HCEC 1CT (cell line): ENCODE measurements around the gene ASB2.
A peak's percentile ranks its signal among the peaks of the same experiment; 100 is the strongest.

ENCODE experiments used
- DNase-seq: peaks from one replicate; pipeline ENCODE4 v3.0.0-alpha.2; 2017

The ASB2 gene

DNA sequence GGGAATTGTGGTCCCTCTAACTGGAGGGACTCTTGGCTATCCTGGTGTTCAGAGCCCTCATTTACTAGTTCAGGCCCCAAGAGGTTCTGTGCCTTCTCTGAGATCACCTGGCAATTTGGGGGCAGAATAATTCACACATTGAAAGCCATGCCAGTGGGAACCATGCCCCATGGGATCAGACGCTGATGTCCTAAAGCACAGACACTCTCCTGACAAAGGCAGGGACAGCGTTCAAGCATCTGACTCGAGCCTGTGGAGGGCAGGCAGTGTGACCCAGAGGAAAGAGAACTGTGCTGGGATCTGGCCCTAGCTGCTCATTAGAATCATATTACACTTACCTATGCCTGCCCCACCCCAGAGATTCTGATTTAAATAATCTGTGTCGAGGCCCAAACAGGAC, 2.4 kb upstream of the ASB2 start:
- no peak for DNase-seq

DNA sequence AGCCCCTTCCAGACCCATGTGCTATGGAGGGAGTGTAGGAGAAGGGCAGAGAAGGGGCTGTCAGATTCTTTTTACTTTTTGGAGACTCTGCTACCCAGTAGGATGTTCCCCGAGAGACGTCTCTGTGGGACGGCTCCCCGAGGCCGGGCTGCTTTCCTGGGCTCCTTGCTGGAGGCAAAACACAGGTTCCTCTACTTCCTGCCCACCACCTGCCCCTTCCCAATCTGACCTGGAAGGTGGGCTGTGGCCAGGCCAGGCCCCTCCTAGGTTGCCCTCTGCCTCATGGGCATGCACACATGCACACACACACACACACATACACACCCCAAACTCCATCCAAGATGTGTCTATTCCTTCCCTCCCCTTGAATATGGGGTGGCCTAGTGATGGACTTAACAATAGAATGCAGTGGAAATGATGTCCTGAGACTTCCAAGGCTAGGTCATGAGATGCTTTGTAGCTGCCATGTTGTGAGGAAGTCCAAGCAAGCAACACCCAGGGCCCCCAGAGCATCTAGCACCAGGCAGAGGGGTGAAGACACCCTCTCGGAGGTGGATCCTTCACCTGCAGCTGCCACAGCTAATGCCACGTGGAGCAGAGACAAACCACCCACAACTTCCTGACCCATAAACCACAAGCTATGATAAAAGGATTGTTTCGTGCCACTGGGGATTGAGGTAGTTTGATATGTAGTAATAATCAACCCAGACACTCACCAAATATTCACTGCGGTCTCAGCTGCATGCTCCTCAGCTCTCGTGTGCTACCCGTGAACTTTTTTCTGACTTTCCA, 1.6 kb upstream of the ASB2 start:
- DNase-seq, result no peak

DNA sequence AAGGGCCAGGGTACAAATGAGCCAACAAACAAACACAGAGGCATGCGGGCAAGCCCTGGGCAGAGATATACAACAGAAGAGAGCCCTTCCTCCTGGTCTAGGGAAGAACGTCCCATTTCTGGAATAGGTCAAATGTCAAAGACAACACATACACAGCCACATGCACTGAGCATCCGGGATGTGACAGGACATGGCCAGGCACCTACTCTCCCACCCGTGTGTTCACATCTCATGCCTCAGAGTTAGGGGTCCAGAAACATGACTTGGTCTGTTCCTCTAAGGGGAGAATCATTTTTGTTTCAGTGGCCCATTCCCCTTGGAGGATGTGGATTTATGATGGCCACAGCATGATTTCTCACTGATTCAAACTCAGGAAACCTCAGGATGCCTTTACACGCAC, 801 bp upstream of the ASB2 start:
- no peak for DNase-seq

DNA sequence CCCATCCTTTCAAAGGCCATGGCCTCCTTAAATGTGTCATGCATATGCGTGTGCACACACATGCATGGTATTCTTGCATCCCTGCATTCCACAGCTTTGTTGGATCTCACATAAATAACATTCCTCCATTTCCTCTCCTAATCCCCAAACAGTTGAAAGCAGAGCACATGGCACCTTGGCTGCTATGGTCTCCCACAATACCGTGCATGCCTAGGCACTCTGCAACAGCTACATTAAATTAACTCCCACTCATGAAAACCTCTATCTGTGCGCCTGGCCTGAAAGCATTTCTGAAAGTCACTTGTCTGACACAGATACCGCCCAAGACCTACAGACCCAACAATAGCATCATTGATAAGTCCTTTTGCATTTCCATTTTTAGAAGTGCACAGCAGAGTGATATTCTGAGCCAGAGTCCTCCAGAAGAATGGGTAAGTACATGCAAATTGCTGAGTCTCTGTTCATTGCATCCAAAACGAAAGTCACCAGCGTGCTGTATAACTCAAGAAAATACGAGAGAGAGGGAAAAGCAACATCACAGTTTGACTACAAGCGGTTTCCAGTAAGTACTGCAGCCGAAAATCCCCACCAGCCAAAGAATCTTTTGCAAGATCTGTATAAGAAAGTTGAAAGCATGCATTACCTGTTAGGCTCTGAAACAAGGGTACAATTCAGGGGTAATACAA, 436 bp downstream of the ASB2 start:
- peak; percentile 21 for DNase-seq

DNA sequence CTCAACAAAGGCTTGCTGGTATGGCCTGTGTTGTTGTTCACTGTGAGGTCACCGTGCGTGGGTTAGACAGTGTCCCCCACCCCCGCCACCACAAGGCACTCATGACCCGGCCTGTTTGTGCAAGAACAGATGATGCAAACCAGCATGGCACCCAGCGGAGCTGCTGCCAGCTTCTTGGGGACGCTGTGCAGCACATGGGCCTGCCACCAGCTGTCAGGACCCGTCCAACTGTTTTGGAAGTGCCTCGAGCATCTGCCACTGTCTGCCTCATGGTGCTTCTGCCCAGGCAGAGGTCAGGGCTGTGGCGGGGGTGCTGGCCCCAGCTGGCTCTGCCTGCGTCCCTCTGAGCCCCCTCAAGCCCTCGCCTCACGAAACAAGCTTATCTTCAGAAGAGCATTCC, 1.5 kb downstream of the ASB2 start:
- DNase-seq, result no peak

DNA sequence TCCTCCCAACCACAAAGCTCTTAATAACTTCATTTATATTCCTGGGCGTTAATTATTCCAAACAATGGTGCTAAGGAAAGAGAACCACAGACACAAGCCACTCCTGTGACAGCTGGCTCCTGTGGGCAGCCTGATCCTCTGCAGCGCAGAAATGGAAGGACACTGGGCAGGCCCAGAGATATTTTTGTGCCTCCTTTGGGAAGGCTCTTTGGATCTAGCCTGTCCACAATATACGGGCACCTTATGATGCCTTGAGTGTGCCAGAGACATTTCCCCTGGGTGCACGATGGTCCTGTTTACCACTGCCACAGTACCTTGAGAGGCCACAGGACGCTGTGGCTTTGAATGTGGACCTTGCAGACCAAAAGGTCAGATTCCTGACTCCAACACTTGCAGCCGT, 2.1 kb downstream of the ASB2 start:
- no peak for DNase-seq

DNA sequence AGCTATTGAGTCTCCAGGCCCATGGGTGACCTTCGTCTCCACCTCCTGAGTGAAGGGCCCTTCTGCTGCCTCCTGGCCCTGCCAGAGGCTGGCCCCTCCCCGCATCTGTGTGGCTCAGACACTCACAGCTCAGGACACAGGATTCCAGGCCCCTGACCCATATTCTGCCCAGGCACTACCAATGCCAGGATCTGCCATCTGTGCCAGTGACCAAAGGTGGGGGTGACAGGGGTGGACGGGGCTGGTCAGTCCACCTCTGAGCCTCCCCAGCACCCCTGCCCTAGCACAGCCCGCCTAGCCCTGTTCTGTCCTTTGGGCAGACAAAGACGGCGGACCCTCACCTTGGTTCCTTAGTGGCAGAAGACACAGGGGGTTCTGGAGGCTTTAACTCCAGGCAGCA, 2.8 kb downstream of the ASB2 start:
- DNase-seq, result no peak

DNA sequence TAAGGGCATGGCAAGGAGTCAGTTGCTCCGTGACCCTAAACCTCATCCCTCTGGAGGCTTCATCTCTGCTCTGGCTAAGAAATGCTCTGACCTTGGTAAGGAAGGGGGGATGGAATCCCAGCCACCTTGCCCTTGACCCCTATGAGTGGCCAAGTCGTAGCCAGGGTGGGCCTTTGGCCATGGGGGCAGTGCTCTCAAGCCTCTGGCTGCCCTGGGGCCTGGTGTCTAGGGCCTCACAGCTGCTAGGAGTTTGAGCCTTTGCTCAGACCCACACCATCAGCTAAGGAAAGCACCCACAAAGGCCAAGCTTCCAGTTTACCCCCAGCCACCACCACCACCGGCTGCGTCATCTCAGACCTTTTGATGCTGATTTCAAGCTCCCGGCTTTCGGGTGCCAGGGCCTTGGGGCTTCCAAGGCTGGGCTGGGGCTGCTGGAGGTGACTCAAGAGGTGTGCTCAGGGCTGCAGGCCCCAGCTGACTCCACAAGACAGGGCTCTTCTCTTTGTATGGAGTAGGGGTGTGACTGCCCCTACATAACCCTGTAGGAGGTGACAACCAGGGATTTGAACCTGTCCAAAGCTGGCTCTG, 3.7 kb downstream of the ASB2 start:
- no peak for DNase-seq

DNA sequence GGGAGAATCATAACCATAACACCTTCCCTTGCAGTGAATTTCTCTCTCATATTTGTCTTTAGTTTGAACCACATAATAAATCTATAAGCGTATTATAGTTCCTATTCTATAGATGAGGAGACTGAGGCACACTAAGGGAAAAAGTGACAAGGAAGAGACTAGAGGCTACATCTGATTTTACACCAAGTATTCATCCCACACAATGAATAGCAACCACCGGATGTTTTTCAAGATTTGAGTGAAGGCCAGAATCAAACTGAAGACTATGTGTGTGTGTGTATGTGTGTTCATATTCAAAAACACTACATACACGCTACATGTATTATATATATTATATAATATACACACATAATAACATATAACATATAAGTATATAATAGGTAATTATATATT, 4.7 kb downstream of the ASB2 start:
- DNase-seq, result no peak

DNA sequence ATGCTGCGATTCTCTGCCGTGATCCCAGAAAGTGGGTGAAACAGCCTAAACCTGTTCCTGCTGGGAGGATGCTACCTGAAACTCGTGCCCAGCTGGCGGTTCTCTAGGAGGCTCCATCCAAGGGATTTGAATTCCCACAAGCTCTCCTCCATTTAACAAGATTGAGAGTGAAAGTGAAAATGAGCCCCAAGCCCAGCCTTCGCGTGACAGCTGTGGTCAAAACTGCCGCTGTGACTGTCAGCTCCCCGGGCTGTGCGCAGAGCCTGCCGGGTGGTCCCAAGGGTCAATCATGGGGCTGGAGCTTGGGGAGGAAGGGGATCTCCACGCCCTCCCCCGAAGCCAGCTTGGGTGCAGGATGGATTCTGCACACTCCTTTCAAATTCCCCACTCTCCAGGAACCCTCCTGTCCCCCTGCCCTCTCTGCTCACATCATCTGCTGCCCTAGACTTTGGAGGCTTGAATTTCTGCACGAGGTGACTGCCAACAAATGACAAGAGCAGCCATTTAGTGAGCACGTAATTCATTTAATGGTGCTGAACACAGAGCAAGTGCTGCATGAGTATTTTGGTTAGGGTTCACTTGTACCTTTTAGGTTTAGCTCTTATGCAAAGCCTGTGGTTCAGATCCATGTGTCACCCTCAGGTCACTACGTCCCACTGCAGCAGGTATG, 5.3 kb downstream of the ASB2 start:
- DNase-seq, result no peak

DNA sequence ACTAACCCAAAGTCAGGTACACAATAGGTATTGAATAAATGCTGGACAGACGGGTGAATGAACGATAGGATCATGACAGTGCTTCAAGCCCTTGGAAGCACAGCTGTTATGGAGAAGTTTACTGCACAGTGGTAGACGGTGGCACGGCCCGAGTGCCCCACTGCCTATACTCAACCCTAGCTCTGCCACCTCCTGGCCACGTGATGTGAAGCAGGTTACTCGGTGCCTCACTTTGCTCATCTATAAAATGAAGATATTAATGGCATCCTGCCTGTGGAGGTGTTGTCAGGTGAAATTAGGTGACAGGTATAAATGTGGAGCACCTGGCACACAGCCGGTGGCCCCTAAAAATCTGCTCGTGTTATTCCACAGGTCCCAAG, 5.8 kb downstream of the ASB2 start:
- no peak for DNase-seq

DNA sequence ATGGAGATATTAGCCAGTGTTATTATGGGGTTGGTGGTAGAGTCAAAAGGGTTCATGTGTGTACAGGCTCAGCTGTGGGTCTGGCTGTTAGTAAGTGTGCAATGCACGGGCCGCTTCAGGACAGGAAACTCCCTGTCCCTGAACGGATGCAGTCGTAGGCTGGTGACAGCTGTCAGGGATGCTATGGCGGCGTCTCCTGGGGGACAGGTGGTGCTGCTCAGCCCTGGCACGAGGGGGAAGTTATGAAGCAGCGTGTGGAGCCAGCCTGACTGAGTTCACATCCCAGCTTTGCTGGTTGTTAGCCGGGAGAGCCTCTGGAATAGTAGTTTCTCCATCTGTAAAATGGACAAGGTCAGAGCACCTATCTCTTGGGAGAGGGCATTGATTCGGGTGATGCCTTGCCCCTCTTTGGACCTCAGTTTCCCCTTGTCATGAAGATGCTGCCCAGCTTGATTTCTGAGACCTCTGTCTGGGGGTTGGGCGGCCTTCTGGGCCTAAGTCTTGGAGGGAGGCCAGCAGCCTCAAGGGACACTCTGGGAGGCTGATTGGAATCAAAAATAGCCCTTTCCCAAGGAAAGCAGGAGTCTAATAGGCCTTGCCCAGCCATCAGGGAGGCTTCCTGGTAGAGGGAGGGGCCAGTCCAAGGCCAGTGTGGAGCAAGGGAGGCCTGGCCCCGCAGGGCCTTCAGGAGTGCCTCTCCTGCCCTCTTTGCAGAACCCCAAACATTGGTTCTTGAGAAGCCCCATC, 7.1 kb downstream of the ASB2 start:
- DNase-seq, result no peak

DNA sequence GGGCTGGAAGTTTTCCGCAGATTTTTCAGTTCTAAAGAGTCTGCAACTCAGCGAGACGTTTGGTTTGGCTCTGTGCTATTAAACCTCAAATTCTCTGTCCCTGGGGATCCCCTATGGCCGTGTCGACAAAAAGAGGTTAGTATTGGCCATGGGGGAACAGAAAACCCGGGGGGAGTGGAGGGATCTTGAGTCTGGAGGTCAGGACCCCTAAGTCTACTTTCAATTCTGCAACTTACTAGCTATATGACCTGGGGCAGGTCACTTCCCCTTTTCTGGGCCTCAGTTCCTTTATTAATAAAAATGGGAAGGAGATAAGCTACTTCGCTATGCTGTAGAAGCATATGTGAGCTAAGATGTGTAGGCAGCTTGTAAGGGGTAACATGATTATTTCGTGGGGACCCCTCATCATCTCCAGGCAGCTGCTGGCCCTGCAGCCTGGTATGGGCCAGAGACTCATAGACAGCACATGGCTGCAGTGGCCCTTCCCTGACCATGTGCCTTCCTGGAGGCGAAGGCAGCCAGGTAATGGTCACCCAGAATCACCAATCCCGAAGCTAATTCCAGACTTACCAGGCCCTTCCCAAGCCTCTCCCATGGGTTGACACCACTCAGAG, 8.6 kb downstream of the ASB2 start:
- no peak for DNase-seq

DNA sequence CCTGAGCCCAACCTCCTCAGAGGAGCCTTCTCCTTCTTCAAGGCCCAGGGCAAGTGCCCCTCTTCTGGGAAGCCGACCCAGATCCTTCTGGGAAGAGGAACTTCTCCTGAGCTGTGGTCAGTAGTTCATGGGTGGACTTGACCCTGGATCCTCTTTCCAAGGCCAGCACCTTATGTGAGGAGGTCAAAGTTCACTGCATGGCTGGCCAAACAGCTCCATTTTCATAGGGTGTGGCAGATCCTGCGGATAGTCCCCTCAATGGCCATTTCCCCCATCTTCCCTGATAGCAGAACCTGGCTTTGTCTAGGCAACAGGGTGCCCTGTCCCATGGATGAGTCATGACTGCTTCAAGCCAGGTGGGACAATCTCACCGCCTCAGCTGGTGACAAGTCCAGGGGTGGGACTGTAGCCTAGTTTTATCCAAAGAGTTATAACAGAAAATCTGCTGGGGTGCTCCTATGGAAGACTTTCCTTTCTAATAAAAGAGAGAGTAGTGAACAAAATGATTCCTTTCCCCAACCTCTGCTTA, 10.4 kb downstream of the ASB2 start:
- no peak for DNase-seq

DNA sequence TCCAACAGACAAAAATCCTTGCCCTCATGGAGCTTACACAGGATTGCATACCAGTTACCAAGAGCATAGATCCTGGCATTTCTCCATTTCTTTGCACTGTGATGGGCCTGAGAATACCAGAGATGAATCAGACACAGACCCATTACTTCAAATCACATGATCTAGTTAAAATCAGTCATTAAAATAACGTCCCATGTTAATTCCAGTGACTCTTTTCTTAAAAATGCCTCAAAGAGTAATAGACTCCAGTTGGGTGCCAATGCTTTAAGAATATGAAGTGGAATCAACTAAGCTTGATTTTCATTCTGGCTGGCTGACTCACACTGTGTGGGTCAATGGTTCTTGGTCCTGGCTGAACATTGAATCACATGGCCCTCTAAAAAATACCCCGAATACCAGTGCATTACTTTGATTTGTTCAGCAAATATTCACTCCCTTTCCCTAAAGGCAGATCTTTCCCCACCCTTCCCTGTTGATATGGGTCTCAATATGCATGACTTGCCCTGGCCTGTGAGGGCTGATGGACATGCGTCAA, 11.0 kb downstream of the ASB2 start:
- DNase-seq, result peak; percentile 93

DNA sequence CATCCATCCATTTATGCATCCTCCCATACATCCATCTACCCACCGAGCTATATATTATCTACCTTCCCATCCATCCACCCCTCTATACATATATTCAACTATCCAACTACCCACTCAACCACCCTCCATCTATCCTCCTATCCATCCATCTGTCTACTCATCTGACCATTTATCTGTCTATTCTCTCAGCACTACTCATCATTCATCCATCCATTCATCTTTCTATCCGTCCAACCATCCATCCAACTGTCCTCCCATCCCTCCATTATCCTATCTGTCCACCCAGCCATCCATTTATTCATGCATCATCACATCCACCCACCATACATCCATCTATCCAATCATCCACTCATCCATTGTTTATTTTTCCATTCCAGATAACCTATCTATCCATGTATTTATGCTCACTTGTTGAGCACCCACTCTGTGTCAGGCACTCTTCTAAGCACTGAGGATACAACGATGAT, 11.5 kb downstream of the ASB2 start:
- no peak for DNase-seq

DNA sequence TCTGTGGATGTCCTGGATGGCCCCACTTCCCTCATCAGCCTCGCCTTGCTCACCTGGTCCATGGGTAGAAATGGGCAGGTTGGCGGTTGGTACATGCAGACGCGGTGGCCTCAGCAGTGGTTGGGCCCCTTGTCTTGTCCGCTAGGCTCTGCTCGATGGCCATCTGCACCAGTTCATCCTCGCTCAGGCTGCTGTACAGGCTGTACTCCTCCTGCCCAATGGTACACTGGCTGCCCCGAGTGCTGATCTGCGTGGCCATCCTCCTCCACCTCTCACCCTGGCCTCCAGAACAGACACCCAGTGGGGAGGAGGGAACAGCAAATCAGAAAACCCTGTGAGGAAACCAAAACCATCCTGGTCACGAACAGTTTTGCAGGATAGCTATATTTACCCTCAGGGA, 12.1 kb downstream of the ASB2 start:
- DNase-seq, result no peak

DNA sequence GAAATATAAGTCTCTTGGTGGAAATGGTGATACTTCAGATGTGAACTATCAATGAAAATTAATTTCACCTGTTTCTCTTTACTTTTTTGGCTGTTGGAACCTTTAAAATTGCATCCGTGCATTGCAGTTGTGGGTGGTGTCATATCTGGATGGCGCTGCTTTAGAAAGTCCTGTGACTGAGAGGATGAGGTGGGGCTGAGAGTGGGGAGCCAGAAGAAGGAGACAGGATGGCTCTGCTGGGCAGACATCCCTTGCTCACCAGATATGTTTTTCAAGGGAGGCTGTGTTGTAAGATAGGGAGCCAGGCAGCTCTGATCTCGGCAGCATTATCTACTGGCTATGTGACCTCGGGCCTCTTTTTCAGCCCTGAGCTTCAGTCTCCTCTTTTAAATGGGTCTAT, 12.7 kb downstream of the ASB2 start:
- DNase-seq, result no peak

DNA sequence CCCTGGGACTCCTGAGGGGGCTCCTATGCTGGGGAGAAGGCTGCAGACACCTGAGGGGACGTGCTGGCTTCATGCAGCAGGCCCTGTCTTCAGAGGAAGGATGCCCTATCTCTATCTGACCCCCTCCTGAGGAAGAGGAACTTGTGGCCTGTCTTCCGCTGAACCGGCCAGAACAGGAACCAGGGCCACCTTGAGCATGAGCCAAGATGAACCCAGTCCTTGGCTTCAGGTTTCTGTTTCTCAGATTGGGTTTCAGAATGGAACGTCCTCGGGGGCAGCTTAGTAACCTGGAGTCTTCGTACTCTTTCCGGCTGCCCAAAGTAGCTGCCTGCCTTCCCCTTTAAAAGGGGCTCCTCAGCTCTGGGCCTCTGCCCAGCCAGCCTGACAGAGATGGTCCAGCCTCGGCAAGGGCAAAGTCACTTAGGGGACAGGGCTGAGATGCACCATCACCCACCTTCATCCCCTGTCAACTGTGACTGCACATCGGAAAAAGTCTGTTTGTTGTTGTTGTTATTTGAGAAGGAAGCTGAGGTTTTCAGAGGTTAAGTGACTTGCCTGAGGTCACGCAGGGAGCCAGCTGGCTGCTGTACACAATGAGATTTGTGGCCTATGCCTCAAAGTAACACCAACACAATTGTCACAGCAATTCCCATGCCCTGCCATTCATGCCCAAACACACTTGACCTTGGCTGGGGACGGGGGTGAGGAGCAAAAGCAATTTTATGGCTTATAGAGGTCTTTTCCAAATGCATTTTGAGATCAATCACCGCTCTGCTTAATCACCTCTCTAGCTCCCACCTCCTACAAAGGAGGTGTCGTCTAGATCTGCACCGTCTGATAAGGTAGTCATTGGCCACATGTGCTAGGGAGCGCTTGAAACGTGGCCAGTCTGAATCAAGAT, 13.4 kb downstream of the ASB2 start:
- peak; percentile 69 for DNase-seq

DNA sequence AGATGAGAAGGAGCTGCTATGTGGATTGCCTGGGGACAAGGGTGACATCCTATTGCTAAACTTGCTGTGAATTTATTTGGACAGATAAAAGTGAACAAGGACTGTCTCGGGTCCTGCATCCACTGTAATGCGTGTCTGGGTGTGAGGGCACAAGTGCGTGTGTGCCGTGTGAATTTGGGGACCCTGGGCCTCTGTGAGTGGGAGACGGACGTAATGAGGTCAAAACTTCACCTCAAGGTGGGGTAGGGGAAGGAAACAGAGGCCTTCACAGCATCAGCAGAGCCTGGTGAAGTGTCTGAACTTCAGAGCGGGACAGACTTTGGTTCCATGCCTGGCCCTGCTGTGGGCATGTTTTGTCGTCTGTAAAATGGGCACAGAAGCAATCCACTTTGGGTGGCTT, 14.8 kb downstream of the ASB2 start:
- DNase-seq, result no peak
